GM12878 (cell line): ENCODE results near the gene KLK3. TPM values are rescaled to one million over a fixed set of nuclear protein-coding genes. Genes with fewer than 3 reads are reported as not detected.

ENCODE experiments used
- ATAC-seq: fragments of 200-7000 bp; cut with Tn5 transposase; 3 replicates; pipeline ENCODE4 v1.9.1; 2020; ENCODE audit warnings: mild to moderate bottlenecking, moderate library complexity
- BruUV-seq: library from RNA; stranded (reverse); fragments of 400-500 nt; replicated peaks from 2 replicates; lab custom pipeline; 2021; lab: Mats Ljungman, UMichigan
- CTCF ChIA-PET: fragments of 300-600 bp; sonication (Branson Sonifier 250); formaldehyde crosslinking; extraction: SDS; loops from one replicate; lab custom pipeline; 2021; ENCODE audit warnings: inconsistent platforms; lab: Yijun Ruan, JAX
- POLR2A ChIA-PET: fragments of 350-600 bp; formaldehyde crosslinking; extraction: SDS; loops from one replicate; lab custom pipeline; 2021; ENCODE audit warnings: inconsistent platforms; lab: Charles Lee
- RAD21 ChIA-PET: fragments of 300-600 bp; sonication (Branson Sonifier 250); formaldehyde crosslinking; loops from one replicate; lab custom pipeline; 2023; ENCODE audit warnings: antibody characterized with exemption; ENCODE audit not compliant: unreplicated experiment; lab: Charles Lee
- SMC1A ChIA-PET: fragments of 300-600 bp; sonication (Branson Sonifier 250); formaldehyde crosslinking; loops from one replicate; lab custom pipeline; 2023; ENCODE audit not compliant: unreplicated experiment, uncharacterized antibody; lab: Charles Lee
- DNase-seq: peaks from one replicate; pipeline ENCODE4 v3.0.0-alpha.2; 2011; ENCODE audit warnings: low read depth, low spot score
- FAIRE-seq: peaks from 3 replicates; lab custom pipeline; 2011; peaks lifted over from hg19 to GRCh38; lab: Jason Lieb, UNC
- H2AFZ ChIP-seq: 2 replicates; pipeline ENCODE4 v1.6.0; 2011; ENCODE audit warnings: low read depth, low read length, control low read depth; ENCODE audit not compliant: control insufficient read depth
- H3K27ac ChIP-seq: 2 replicates; pipeline ENCODE4 v1.5.1; 2011; ENCODE audit warnings: control low read depth; ENCODE audit not compliant: control insufficient read depth, insufficient read depth
- H3K27me3 ChIP-seq, 2 experiments: replicated peaks in 1 of 2; 2 replicates each; pipeline versions ENCODE4 v1.6.0 to v1.6.1; 2011; ENCODE audit warnings: low read length in 1 of 2; ENCODE audit not compliant: control insufficient read depth in 2 of 2, insufficient read depth in 2 of 2
- H3K36me3 ChIP-seq, 2 experiments: 2 replicates each; pipeline ENCODE4 v1.5.1; 2011; ENCODE audit warnings: low read length in 1 of 2; ENCODE audit not compliant: control insufficient read depth in 2 of 2, insufficient read depth in 2 of 2
- H3K4me1 ChIP-seq: 2 replicates; pipeline ENCODE4 v1.6.1; 2011; ENCODE audit warnings: mild to moderate bottlenecking, low read length, moderate library complexity, mixed read lengths; ENCODE audit not compliant: control insufficient read depth, insufficient read depth
- H3K4me2 ChIP-seq: 2 replicates; pipeline ENCODE4 v1.6.0; 2011; ENCODE audit warnings: control low read depth; ENCODE audit not compliant: control insufficient read depth, insufficient read depth
- H3K4me3 ChIP-seq: fragments of 200-600 bp; sonication (generic); 2 replicates; pipeline ENCODE4 v1.5.1; 2016
- H3K79me2 ChIP-seq: 2 replicates; pipeline ENCODE4 v1.6.0; 2011; ENCODE audit warnings: low read length; ENCODE audit not compliant: control insufficient read depth, insufficient read depth
- H3K9ac ChIP-seq: 2 replicates; pipeline ENCODE4 v1.8.0; 2011; ENCODE audit warnings: low read length, control low read depth, mixed read lengths; ENCODE audit not compliant: control insufficient read depth, insufficient read depth
- H3K9me3 ChIP-seq: replicated peaks from 3 replicates; pipeline ENCODE4 v1.5.1; 2011; ENCODE audit warnings: mild to moderate bottlenecking, low read length; ENCODE audit not compliant: control insufficient read depth, insufficient read depth
- H4K20me1 ChIP-seq: 2 replicates; pipeline ENCODE4 v1.6.0; 2011; ENCODE audit not compliant: control insufficient read depth, insufficient read depth
- BCLAF1 ChIP-seq: fragments of 450-650 bp; IDR thresholded peaks from 2 replicates; pipeline ENCODE4 v1.6.1; 2017; ENCODE audit warnings: antibody characterized with exemption, mild to moderate bottlenecking, moderate library complexity
- CHD2 ChIP-seq: IDR thresholded peaks from 2 replicates; pipeline ENCODE4 v1.6.1; 2011; ENCODE audit warnings: low read depth, low read length, improper control_type of control experiment, borderline replicate concordance
- E2F8 ChIP-seq: fragments of 450-650 bp; IDR thresholded peaks from 2 replicates; pipeline ENCODE4 v1.6.1; 2018; ENCODE audit warnings: mild to moderate bottlenecking, low read depth, moderate library complexity; ENCODE audit not compliant: partially characterized antibody
- IRF3 ChIP-seq: fragments of 450-650 bp; IDR thresholded peaks from 2 replicates; pipeline ENCODE4 v1.6.1; 2014; ENCODE audit warnings: mild to moderate bottlenecking
- MYB ChIP-seq: fragments of 150-350 bp; IDR thresholded peaks from 2 replicates; pipeline ENCODE4 v1.6.1; 2014; ENCODE audit warnings: mild to moderate bottlenecking, low read depth, low read length, borderline replicate concordance
- NFYA ChIP-seq: IDR thresholded peaks from 2 replicates; pipeline ENCODE4 v1.6.1; 2011; ENCODE audit warnings: low read depth, mild to moderate bottlenecking, low read length, improper control_type of control experiment, borderline replicate concordance
- NR2F1 ChIP-seq: fragments of 450-650 bp; conservative IDR thresholded peaks from 2 replicates; pipeline ENCODE4 v1.6.1; 2017; ENCODE audit warnings: mild to moderate bottlenecking
- RELA ChIP-seq: fragments of 450-650 bp; IDR thresholded peaks from 2 replicates; pipeline ENCODE4 v1.8.0; 2014; ENCODE audit warnings: borderline replicate concordance; ENCODE audit not compliant: partially characterized antibody
- SMARCA5 ChIP-seq: fragments of 450-650 bp; IDR thresholded peaks from 2 replicates; pipeline ENCODE4 v1.6.1; 2017; ENCODE audit warnings: mild to moderate bottlenecking
- SPI1 ChIP-seq: IDR thresholded peaks from 2 replicates; pipeline ENCODE4 v1.6.1; 2011; ENCODE audit warnings: low read depth, mild to moderate bottlenecking, low read length, moderate library complexity, borderline replicate concordance; ENCODE audit not compliant: insufficient read depth
- TAF1 ChIP-seq: IDR thresholded peaks from 2 replicates; pipeline ENCODE4 v1.6.1; 2011; ENCODE audit warnings: mild to moderate bottlenecking, low read depth, low read length, borderline replicate concordance
- WGBS: methylation state at CpG from one replicate; pipeline ENCODE4 v1.1.6; 2016; ENCODE audit warnings: low lambda C conversion rate; ENCODE audit not compliant: insufficient replicate concordance, insufficient coverage; ENCODE audit errors: missing lambda C conversion rate; 5-methylcytosine and 5-hydroxymethylcytosine counted together
- in situ Hi-C: fragments of 300-500 bp; cut with MboI; formaldehyde crosslinking; loops from 9 replicates; pipeline ENCODE4 v1.14.3; 2018; ENCODE audit warnings: mixed read lengths
- intact Hi-C: fragments of 100-400 bp; cut with micrococcal nuclease; formaldehyde crosslinking; loops from one replicate; pipeline ENCODE4 v1.14.2; 2022; ENCODE audit not compliant: unreplicated experiment
- polyA plus RNA-seq, 11 experiments: library from polyadenylated mRNA; depleted of rRNA in 4 of 11; unstranded in 6 of 11; stranded (reverse) in 5 of 11; fragments of >200 nt; fragmentation: Nextera tagmentation in 4 of 11; fragmentation: Illumina TruSeq in 1 of 11; extraction: Ambion mirVana in 4 of 11; extraction: Trizol in 1 of 11; gene quantifications; 1 replicate in 1 of 11; 2 replicates in 10 of 11; pipeline versions ENCODE4 v1.2.1 to v1.2.3, GENCODE V29; 2011 to 2016; ENCODE audit warnings: inconsistent platforms in 2 of 11, missing spikeins in 2 of 11, low read depth in 1 of 11
- total RNA-seq, 4 experiments: library from RNA; depleted of rRNA in 3 of 4; stranded (reverse); fragments of >200 nt in 3 of 4; fragmentation: Illumina TruSeq in 1 of 4; extraction: Trizol in 1 of 4; gene quantifications; 2 replicates each; pipeline versions ENCODE4 v1.2.1 to v1.2.3, GENCODE V29; 2013 to 2021

Gene KLK3
- total and polyA plus RNA-seq, 10 of the 15 experiments (the other 5 are each of a cell fraction or from before 2014, with no cell fraction given): 0.31 TPM; not detected in 9

DNA sequence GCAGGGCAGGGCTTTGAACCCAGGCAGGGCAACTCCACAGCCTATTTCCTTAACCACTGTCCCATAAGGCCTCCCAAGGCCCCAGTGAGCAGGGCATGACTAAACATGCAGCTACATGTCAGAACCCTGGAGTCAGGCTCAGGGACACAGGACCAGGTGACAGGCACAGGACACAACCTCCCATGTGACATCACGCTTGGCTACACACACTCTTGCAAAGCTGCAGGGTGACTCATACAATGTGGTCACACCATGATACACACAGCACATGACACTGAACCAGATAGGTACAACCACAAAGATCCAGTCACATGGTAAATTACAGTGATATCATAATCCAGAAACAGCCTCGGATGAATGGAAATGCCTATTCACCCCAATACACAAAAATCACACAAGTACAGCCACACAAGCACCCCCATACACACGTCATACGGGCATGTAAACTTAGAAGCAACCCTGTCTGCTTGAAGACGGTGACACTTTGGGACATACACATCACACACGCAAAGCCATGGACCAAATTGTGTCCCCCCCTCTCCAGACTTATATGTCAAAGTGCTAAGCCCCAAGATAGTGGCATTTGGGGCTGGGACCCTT lies 42.0 kb downstream of the KLK3 start (continued):
- no peak for TF ChIP-seq TAF1
- TF ChIP-seq NFYA: no peak
- TF ChIP-seq BCLAF1: no peak
- peak; percentile 92 for TF ChIP-seq RELA

DNA sequence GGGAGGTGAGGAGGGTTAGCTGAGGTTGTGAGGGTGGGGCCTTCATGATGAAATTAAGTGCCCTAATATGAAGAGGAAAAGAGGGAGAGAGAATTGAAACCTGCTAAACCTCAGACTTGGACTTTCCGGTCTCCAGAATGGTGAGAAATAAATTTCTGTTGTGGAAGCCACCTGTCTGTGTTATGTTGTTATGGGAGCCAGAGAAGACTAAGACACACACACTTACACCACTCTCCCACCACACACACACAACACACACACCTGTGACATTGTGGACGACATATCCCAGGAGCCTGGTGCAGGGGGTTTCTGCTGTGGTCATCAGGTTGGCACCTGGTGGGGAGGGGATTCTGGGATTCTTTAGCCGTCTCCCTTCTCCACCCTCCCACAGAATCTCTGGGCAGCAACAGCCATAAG lies 42.5 kb downstream of the KLK3 start:
- peak overlapping the region; percentile 22; the same call in 1 of the 2 replicates for H3K9ac ChIP-seq
- RAD21 ChIA-PET: interaction anchor here (1.1 to 3.8 kb wide), 5 partner anchors 8 to 77 kb away, joined by 3 to 19 read pairs (median 8); no protein-coding TSS in a partner anchor
- CTCF ChIA-PET: interaction anchor here (1.1 to 4.0 kb wide), 7 partner anchors 8 to 94 kb away, joined by 3 to 33 read pairs (median 6); no protein-coding TSS in a partner anchor
- peak overlapping the region; percentile 22; the same call in 1 of the 2 replicates for H3K4me3 ChIP-seq
- POLR2A ChIA-PET: interaction anchor here (1.5 to 2.0 kb wide), 4 partner anchors 9 to 79 kb away, joined by 4 to 13 read pairs (median 6); no protein-coding TSS in a partner anchor
- FAIRE-seq (peak; percentile 75), ATAC-seq (peak; percentile 70), DNase-seq (peak; percentile 59)
- no peaks in the 10 kb centered on the region for H3K27me3 ChIP-seq
- H4K20me1 ChIP-seq: no peaks in the 10 kb centered on the region
- peak overlapping the region; percentile 70 for H2AFZ ChIP-seq
- WGBS: 2% methylated on average over 3 of the region's 3 CpGs
- H3K4me1 ChIP-seq: peaks cover 21% of the 10 kb centered on the region
- SMC1A ChIA-PET: interaction anchor here (1.1 to 4.7 kb wide), 5 partner anchors 8 to 84 kb away, joined by 3 to 28 read pairs (median 7); no protein-coding TSS in a partner anchor
- in situ Hi-C loops (loop anchor here (10.0 kb wide), 1 partner anchor 542 kb away; no protein-coding TSS in a partner anchor), intact Hi-C loops (loop anchor here (2.0 to 10.0 kb wide), 4 partner anchors 60 to 542 kb away; no protein-coding TSS in a partner anchor)
- H3K9me3 ChIP-seq: peaks cover 6% of the 10 kb centered on the region; the same call in 1 of the 3 replicates
- H3K27ac ChIP-seq: peak overlapping the region; percentile 76
- H3K4me2 ChIP-seq: peak overlapping the region; percentile 39
- TSS peak; percentile 94 for BruUV-seq
- no peaks in the 10 kb centered on the region for H3K79me2 ChIP-seq
- H3K36me3 ChIP-seq: no peaks in the 10 kb centered on the region
- peak; percentile 22; the same call in 1 of the 2 replicates for TF ChIP-seq NR2F1
- TF ChIP-seq E2F8: no peak
- 0 out of 2 replicates have a peak, but pooled peaks have one; percentile 12 for TF ChIP-seq MYB
- TF ChIP-seq SPI1: peak; percentile 33; the same call in 1 of the 2 replicates
- TF ChIP-seq CHD2: 0 out of 2 replicates have a peak, but pooled peaks have one; percentile 5
- TF ChIP-seq IRF3: 0 out of 2 replicates have a peak, but pooled peaks have one; percentile 25
- peak; percentile 2; the same call in 1 of the 2 replicates for TF ChIP-seq SMARCA5
